ENCODE results near the gene MESD.

MESD gene

DNA sequence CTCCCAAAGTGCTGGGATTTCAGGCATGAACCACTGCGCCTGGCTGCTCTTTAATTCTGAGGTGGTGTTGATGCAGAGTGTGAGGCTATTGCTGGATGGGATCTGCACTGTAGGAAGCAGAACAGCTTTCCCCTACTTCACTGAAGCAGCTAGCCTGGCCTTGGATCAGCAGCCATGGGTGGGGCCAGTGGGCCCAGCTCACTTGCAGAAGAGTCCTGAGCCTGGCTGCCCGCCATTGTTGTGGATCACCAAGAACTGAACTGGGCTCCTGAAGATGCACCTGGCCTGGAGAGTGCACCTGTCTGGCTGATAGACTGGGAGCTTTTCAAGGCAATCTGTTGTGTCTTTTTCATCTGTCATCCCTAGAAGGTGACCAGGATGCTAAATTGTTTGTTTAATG lies 23.0 kb upstream of the MESD start:
- H3K4me1 ChIP-seq (ENCODE audit: control insufficient read depth in 1 of 2, insufficient read depth in 1 of 2, low read depth in 1 of 2, low read length in 1 of 2): no peaks in the 10 kb centered on the region
- no peaks in the 10 kb centered on the region for H3K36me3 ChIP-seq
- no peaks in the 10 kb centered on the region for H3K9me3 ChIP-seq
- no peak overlapping the region for H3K4me3 ChIP-seq (ENCODE audit: low read depth in 1 of 2, low read length in 1 of 2)
- TF ChIP-seq, protein P1, sequence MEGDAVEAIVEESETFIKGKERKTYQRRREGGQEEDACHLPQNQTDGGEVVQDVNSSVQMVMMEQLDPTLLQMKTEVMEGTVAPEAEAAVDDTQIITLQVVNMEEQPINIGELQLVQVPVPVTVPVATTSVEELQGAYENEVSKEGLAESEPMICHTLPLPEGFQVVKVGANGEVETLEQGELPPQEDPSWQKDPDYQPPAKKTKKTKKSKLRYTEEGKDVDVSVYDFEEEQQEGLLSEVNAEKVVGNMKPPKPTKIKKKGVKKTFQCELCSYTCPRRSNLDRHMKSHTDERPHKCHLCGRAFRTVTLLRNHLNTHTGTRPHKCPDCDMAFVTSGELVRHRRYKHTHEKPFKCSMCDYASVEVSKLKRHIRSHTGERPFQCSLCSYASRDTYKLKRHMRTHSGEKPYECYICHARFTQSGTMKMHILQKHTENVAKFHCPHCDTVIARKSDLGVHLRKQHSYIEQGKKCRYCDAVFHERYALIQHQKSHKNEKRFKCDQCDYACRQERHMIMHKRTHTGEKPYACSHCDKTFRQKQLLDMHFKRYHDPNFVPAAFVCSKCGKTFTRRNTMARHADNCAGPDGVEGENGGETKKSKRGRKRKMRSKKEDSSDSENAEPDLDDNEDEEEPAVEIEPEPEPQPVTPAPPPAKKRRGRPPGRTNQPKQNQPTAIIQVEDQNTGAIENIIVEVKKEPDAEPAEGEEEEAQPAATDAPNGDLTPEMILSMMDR (IDR thresholded peaks at IDR 0.05): no peak
- no peak overlapping the region for H3K27ac ChIP-seq
- H3K27me3 ChIP-seq: no peaks in the 10 kb centered on the region

GRCh38 chr15:81011593-81011992 lies 22.0 kb upstream of the MESD start:
- Histone ChIP-seq H3K9me3 (no peaks in the 10 kb centered on the region), H3K4me1 (ENCODE audit: control insufficient read depth in 1 of 2, insufficient read depth in 1 of 2, low read depth in 1 of 2, low read length in 1 of 2) (no peaks in the 10 kb centered on the region), H3K27ac (no peak overlapping the region), H3K27me3 (no peaks in the 10 kb centered on the region), H3K4me3 (ENCODE audit: low read depth in 1 of 2, low read length in 1 of 2) (no peak overlapping the region), H3K36me3 (no peaks in the 10 kb centered on the region)
- TF ChIP-seq, protein P1 (IDR thresholded peaks at IDR 0.05): no peak

DNA sequence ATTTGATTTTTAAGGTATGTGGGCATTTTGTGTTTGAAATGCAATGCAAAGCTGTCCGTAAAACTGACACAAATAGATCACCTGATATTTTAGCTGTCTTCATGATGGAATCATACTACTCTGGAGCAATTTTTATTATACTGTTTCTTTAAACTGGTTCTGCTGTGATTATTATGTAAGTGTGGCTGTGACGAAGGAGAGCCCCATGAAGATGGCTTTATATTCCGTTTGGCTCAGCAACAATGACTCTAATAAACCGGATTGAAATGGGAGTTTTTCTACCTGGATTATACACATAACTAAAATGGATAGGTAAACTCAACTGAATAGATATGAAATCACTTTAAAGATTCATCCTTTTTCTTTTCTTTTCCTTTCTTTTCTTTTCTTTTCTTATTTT lies 20.5 kb upstream of the MESD start:
- TF ChIP-seq, protein P1 (IDR thresholded peaks at IDR 0.05): no peak
- no peak overlapping the region for H3K27ac ChIP-seq
- H3K4me3 ChIP-seq (ENCODE audit: low read depth in 1 of 2, low read length in 1 of 2): no peak overlapping the region
- no peaks in the 10 kb centered on the region for H3K9me3 ChIP-seq
- H3K27me3 ChIP-seq: no peaks in the 10 kb centered on the region
- no peaks in the 10 kb centered on the region for H3K4me1 ChIP-seq (ENCODE audit: control insufficient read depth in 1 of 2, insufficient read depth in 1 of 2, low read depth in 1 of 2, low read length in 1 of 2)
- no peaks in the 10 kb centered on the region for H3K36me3 ChIP-seq

DNA sequence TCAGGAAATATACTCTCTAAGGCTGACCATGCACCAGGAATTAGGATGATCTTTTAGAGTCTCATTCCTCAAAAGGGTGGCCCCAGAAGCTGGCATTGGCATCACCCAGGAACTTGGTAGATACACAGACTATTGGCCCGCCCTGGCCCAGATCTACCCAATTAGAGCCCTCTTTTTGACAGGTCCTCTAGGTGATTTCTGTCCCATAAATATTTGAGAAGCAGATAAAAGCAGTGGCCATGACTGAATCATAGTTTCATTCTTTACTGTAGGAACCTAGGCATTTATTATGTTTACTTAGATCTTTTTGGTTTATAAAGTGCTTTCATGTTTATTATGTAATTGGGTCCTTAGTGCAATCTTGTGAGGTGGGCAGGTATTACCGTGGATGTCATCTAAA lies 18.7 kb upstream of the MESD start:
- Histone ChIP-seq H3K27ac (no peak overlapping the region), H3K4me3 (ENCODE audit: low read depth in 1 of 2, low read length in 1 of 2) (no peak overlapping the region), H3K9me3 (no peaks in the 10 kb centered on the region), H3K4me1 (ENCODE audit: control insufficient read depth in 1 of 2, insufficient read depth in 1 of 2, low read depth in 1 of 2, low read length in 1 of 2) (no peaks in the 10 kb centered on the region), H3K36me3 (peaks cover 6% of the 10 kb centered on the region), H3K27me3 (no peaks in the 10 kb centered on the region)
- TF ChIP-seq, protein P1 (IDR thresholded peaks at IDR 0.05): no peak

- Histone ChIP-seq H3K36me3 (peaks cover 14% of the 10 kb centered on the region), H3K9me3 (no peaks in the 10 kb centered on the region), H3K27me3 (no peaks in the 10 kb centered on the region), H3K4me3 (ENCODE audit: low read depth in 1 of 2, low read length in 1 of 2) (no peak overlapping the region), H3K27ac (no peak overlapping the region), H3K4me1 (ENCODE audit: control insufficient read depth in 1 of 2, insufficient read depth in 1 of 2, low read depth in 1 of 2, low read length in 1 of 2) (peaks cover under 1 to 3% of the 10 kb centered on the region in 2 experiments)
- TF ChIP-seq, protein P1 (IDR thresholded peaks at IDR 0.05): no peak
Measured at GRCh38 chr15:81007428-81008064, 17.9 kb upstream of the MESD start.
